Measurements from ENCODE around the gene RILPL2.
"Not testable (repeated sequence)": the region's sequence is repeated elsewhere in the genome, so short reads cannot be mapped to it uniquely, and the experiment has no call there.

RILPL2 gene

GRCh38 chr12:123449249-123449733 is 12.8 kb upstream of the RILPL2 start:
- no peak for DNase-seq

- DNase-seq: no peak
These were observed 9.8 kb upstream of the RILPL2 start for GRCh38 chr12:123446333-123446713.

GRCh38 chr12:123445388-123446332 is 9.2 kb upstream of the RILPL2 start:
- DNase-seq: no peak

GRCh38 chr12:123444092-123445026 is 7.9 kb upstream of the RILPL2 start:
- no peak for DNase-seq

GRCh38 chr12:123442774-123443173 is 6.3 kb upstream of the RILPL2 start:
- DNase-seq: no peak

- DNase-seq: no peak
These were observed 5.2 kb upstream of the RILPL2 start for GRCh38 chr12:123441523-123442164.

- DNase-seq: no peak
These were observed 858 bp downstream of the RILPL2 start for GRCh38 chr12:123435636-123436016.

GRCh38 chr12:123433615-123434014 is 2.9 kb downstream of the RILPL2 start:
- no peak for DNase-seq

GRCh38 chr12:123431951-123432817 is 4.3 kb downstream of the RILPL2 start:
- peak; percentile 12 for DNase-seq

- DNase-seq: not testable (repeated sequence)
These were observed 7.4 kb downstream of the RILPL2 start for GRCh38 chr12:123429101-123429500.

- no peak for DNase-seq
These were observed 7.9 kb downstream of the RILPL2 start for GRCh38 chr12:123428591-123428990.

GRCh38 chr12:123427036-123427769 is 9.3 kb downstream of the RILPL2 start:
- no peak for DNase-seq

- no peak for DNase-seq
These were observed 15.2 kb downstream of the RILPL2 start for GRCh38 chr12:123421314-123421713.

- no peak for DNase-seq
These were observed 26.5 kb downstream of the RILPL2 start for GRCh38 chr12:123410041-123410412.

- not testable (repeated sequence) for DNase-seq
These were observed 27.0 kb downstream of the RILPL2 start for GRCh38 chr12:123409284-123410040.

- not testable (repeated sequence) for DNase-seq
These were observed 27.9 kb downstream of the RILPL2 start for GRCh38 chr12:123408619-123409018.

- not testable (repeated sequence) for DNase-seq
These were observed 28.6 kb downstream of the RILPL2 start for GRCh38 chr12:123407934-123408333.

- not testable (repeated sequence) for DNase-seq
These were observed 29.2 kb downstream of the RILPL2 start for GRCh38 chr12:123407269-123407668.

GRCh38 chr12:123404581-123404980 is 31.9 kb downstream of the RILPL2 start:
- DNase-seq: no peak

All from stimulated activated CD4-positive, alpha-beta T cell treated with anti-CD3 and anti-CD28 coated beads, Interleukin-12 subunit alpha, Interleukin-12 subunit beta, amount 100 ng/mL, for 4 hours (primary cell).